SK-N-MC (cell line): ENCODE data around the gene RAB7B.

Source experiments
- EZH2 ChIP-seq: fragments of 200-600 bp; sonication (generic); IDR thresholded peaks from one replicate; pipeline ENCODE4 v1.6.1; 2017; ENCODE audit warnings: antibody characterized with exemption
- FOXP2 ChIP-seq: optimal IDR thresholded peaks from 2 replicates; pipeline ENCODE3; 2011; ENCODE audit warnings: mild to moderate bottlenecking, moderate library complexity; ENCODE audit not compliant: insufficient read depth; ENCODE audit errors: extremely low read length, control extremely low read depth
- POLR2AphosphoS5 ChIP-seq: IDR thresholded peaks from 2 replicates; pipeline ENCODE4 v1.6.1; 2012; ENCODE audit warnings: mild to moderate bottlenecking, low read depth, low read length, borderline replicate concordance

GRCh38 chr1:205980237-205980870 is 22.8 kb downstream of the RAB7B start:
- no peak for TF ChIP-seq POLR2AphosphoS5
- TF ChIP-seq EZH2: no peak
- TF ChIP-seq FOXP2: no peak
